Esophagus squamous epithelium (tissue), 5 donors: ENCODE measurements around the gene CHST8. TPM values are rescaled to one million over a fixed set of nuclear protein-coding genes. Genes with fewer than 3 reads are reported as not detected.

Experiments
- DNase-seq: peaks from one replicate; lab custom pipeline; 2025; lab: John Stamatoyannopoulos, UW
- H3K27ac ChIP-seq, 4 donors: fragments of 200-600 bp; sonication (generic); one replicate each; pipeline ENCODE4 v1.5.1; 2016 to 2019; ENCODE audit warnings: mild to moderate bottlenecking in 1 of 4
- H3K27me3 ChIP-seq, 4 donors: fragments of 200-600 bp; sonication (generic); 1 replicate in 3 of 4; 2 replicates in 1 of 4; pipeline versions ENCODE4 v1.5.1 to v1.6.0; 2017 to 2021; ENCODE audit warnings: antibody characterized with exemption in 1 of 4
- H3K36me3 ChIP-seq, 3 donors: fragments of 200-600 bp; sonication (generic); one replicate each; pipeline ENCODE4 v1.5.1; 2016 to 2019
- H3K4me1 ChIP-seq, 3 donors: fragments of 200-600 bp; sonication (generic); one replicate each; pipeline ENCODE4 v1.5.1; 2017 to 2019
- H3K4me3 ChIP-seq, 4 donors: fragments of 200-600 bp; sonication (generic); 1 replicate in 3 of 4; 2 replicates in 1 of 4; pipeline ENCODE4 v1.5.1; 2016 to 2019; ENCODE audit warnings: mild to moderate bottlenecking in 2 of 4, moderate library complexity in 1 of 4
- H3K9me3 ChIP-seq, 3 donors: fragments of 200-600 bp; sonication (generic); one replicate each; pipeline ENCODE4 v1.5.1; 2016 to 2019
- POLR2A ChIP-seq, 4 donors: fragments of 450-650 bp; IDR thresholded peaks; one replicate each; pipeline ENCODE4 v1.6.1; 2017; ENCODE audit warnings: antibody characterized with exemption in 4 of 4, mild to moderate bottlenecking in 4 of 4, moderate library complexity in 3 of 4
- WGBS, 2 donors: methylation state at CpG; one replicate each; pipeline ENCODE4 v1.1.5; 2018; 5-methylcytosine and 5-hydroxymethylcytosine counted together
- intact Hi-C: fragments of 100-400 bp; cut with DNase I; formaldehyde crosslinking; loops from one replicate; pipeline ENCODE4 v1.15.0; 2022
- total RNA-seq, 4 donors: library from RNA; depleted of rRNA; stranded (reverse); fragments of >200 nt; gene quantifications; one replicate each; pipeline ENCODE4 v1.1.0, GENCODE V29; 2016
- TF ChIP-seq, protein P1 (sequence below), 6 experiments: fragments of 450-650 bp in 4 of 6; fragments of 200-600 bp in 2 of 6; sonication (generic) in 2 of 6; IDR thresholded peaks; one replicate each; pipeline ENCODE4 v1.5.1; 2016 to 2019; ENCODE audit warnings: antibody characterized with exemption in 6 of 6, mild to moderate bottlenecking in 4 of 6, moderate library complexity in 4 of 6
- donor health status: DM: yes; HTN: yes; CAD: no.

CHST8 gene
- total RNA-seq, 4 donors from 2014 or later = 0.38 TPM; not detected in 3

DNA sequence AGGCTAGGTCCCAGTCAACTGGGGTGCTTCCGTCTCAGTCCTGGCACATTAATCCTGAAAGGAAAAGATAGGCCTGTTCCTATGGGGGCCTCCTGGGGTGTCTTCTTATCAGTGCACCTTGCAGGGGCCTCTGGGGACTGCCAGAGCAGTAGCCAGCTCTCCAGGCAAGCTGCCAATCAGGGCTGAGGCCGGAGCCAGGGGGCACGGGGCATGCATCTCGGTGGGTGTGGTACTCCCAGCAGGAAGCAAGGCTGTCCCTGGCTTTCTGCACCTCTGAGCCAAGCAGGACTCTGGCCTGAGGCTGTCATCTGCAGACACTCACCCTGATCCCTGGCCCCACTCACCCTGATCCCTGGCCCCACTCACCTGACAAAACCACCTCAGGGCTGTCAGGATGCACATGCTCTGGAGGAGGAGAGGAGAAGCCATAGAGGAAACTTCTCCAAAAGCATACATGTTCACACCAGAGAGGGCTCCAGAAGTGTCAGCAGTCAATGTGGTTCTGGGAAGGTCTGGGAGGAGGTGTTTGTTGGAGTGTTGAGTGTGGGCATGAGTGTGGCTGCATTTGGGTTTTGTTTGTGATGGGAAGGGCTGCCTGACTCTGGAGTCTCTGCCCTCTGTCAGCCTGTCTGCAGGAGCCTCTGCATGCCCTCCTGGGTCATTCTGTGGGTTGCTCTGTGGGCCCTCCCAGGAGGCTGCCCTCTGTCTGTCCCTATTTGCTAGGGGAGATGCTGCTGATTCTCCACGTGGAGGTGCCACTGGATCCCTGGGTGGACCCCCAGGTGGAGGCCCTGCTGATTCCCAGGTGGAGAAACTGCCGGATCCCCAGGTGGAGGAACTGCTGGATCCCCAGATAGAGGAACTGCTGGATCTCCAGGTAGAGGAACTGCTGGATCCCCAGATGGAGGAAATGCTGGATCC, 152.2 kb downstream of the CHST8 start:
- Histone ChIP-seq H3K27ac (no peak overlapping the region), H3K4me3 (no peak overlapping the region), H3K4me1 (peaks cover 0 to 14% (median 10%) of the 10 kb centered on the region in 3 donors), H3K36me3 (no peaks in the 10 kb centered on the region), H3K27me3 (peaks cover 0 to 64% (median 0%) of the 10 kb centered on the region in 4 donors), H3K9me3 (no peaks in the 10 kb centered on the region)
- no peak for TF ChIP-seq POLR2A (IDR thresholded peaks at IDR 0.05)
- TF ChIP-seq, protein P1, sequence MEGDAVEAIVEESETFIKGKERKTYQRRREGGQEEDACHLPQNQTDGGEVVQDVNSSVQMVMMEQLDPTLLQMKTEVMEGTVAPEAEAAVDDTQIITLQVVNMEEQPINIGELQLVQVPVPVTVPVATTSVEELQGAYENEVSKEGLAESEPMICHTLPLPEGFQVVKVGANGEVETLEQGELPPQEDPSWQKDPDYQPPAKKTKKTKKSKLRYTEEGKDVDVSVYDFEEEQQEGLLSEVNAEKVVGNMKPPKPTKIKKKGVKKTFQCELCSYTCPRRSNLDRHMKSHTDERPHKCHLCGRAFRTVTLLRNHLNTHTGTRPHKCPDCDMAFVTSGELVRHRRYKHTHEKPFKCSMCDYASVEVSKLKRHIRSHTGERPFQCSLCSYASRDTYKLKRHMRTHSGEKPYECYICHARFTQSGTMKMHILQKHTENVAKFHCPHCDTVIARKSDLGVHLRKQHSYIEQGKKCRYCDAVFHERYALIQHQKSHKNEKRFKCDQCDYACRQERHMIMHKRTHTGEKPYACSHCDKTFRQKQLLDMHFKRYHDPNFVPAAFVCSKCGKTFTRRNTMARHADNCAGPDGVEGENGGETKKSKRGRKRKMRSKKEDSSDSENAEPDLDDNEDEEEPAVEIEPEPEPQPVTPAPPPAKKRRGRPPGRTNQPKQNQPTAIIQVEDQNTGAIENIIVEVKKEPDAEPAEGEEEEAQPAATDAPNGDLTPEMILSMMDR (IDR thresholded peaks at IDR 0.05) = no peak
- DNase-seq = no peak
- intact Hi-C loops = loop anchor here (5.0 kb wide), 1 partner anchor 342 kb away; no protein-coding TSS in a partner anchor
- WGBS, 2 donors = 57% methylated on average over 1 of the region's 6 CpGs; no CpG with 5 or more reads in 1 of the 2 donors

DNA sequence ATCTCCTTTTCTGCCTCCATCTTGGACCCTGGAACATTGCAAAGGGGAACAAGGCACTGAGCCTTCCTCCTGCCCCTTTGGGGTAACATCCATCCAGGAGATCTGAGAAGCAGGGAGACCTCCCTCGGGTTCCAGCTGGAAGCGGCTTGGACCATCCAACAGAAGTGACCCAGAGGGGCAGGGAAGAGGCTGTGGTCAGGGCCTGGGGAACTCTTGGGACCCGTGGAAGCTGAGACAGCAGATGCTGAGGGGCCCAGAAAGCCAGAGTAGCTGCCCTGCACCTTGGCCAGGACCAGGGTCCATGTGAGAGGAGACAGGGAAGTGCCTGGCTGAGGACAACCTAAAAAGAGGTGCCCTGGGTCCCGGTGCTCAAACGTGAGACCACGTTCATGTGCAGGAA, 153.0 kb downstream of the CHST8 start:
- intact Hi-C loops = loop anchor here (5.0 kb wide), 2 partner anchors 223 to 342 kb away; no protein-coding TSS in a partner anchor
- peaks cover 0 to 64% (median 0%) of the 10 kb centered on the region in 4 donors for H3K27me3 ChIP-seq
- H3K4me3 ChIP-seq = no peak overlapping the region
- peaks cover 0 to 18% (median 10%) of the 10 kb centered on the region in 3 donors for H3K4me1 ChIP-seq
- no peaks in the 10 kb centered on the region for H3K9me3 ChIP-seq
- TF ChIP-seq POLR2A (IDR thresholded peaks at IDR 0.05) = no peak
- TF ChIP-seq, protein P1 (IDR thresholded peaks at IDR 0.05) = no peak
- no peak for DNase-seq
- 56% methylated on average over 4 of the region's 6 CpGs; no CpG with 5 or more reads in 1 of the 2 donors for WGBS, 2 donors
- H3K27ac ChIP-seq = no peak overlapping the region
- H3K36me3 ChIP-seq = no peaks in the 10 kb centered on the region

DNA sequence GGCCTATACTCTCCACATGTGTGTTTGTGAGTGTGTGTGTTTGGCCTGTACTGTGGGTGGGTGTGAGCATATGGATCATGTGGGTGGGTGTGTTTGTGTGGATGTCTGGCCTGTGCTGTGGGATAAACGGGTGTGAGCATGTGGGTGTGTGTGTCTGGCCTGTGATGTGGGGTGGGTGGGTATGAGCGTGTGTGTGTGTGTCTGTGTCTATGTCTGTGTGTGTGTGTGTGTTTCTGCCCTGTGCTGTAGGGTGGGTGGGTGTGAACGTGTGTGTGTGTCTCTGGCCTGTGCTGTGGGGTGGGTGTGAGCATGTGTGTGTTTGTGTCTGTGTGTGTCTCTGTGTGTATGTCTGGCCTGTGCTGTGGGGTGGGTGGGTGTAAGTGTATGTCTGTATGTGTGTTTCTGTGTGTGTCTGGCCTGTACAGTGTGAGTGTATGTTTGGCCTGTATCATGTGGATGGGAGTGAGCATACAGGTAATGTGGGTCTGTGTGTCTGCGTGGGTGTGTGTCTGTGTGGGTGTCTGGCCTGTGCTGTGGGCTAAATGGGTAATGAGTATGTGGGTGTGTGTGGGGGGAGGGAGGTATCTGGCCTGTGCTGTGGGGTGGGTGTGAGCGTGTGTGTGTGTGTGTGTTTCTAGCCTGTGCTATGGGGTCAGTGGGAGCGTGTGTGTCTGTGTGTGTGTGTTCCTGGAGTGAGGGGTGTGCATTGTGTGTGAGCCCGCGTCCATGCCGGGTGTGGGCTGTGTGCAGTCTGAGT, 154.2 kb downstream of the CHST8 start:
- 64 to 78% methylated on average over 8 to 9 of the region's 9 CpGs for WGBS, 2 donors
- peaks cover 0 to 64% (median 0%) of the 10 kb centered on the region in 4 donors for H3K27me3 ChIP-seq
- H3K4me3 ChIP-seq = no peak overlapping the region

DNA sequence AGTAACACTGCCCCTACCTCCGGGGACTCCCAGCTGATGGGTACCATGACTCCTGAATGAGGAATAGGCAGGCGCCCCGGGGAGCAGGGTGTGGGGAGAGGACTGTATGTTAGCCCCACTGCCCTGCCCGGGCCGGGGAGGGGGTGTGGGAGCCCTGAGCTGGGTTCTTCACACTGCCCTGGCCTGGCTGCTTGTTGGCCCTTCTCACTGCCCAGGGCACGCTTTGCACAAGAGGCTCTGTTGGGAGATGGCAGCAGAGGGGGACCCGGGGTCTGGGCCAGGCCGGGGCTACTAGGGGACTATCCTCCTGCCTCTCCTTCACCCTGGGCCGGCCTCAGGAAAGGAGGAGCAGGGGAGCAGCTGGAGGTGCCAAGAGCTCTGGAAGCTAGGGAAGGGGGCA, 155.6 kb downstream of the CHST8 start:
- TF ChIP-seq POLR2A (IDR thresholded peaks at IDR 0.05) = no peak
- no peaks in the 10 kb centered on the region for H3K36me3 ChIP-seq
- intact Hi-C loops = loop anchor here (5.0 kb wide), 1 partner anchor 220 kb away; no protein-coding TSS in a partner anchor
- H3K9me3 ChIP-seq = no peaks in the 10 kb centered on the region
- H3K4me3 ChIP-seq = no peak overlapping the region
- DNase-seq = no peak
- H3K27me3 ChIP-seq = peaks cover 0 to 66% (median 0%) of the 10 kb centered on the region in 4 donors
- WGBS, 2 donors = 90 to 100% methylated on average over 1 to 3 of the region's 9 CpGs
- no peak overlapping the region for H3K27ac ChIP-seq
- peaks cover 0 to 23% (median 10%) of the 10 kb centered on the region in 3 donors for H3K4me1 ChIP-seq

More for the DNA sequence above, 154.2 kb downstream of the CHST8 start:
- no peaks in the 10 kb centered on the region for H3K9me3 ChIP-seq
- H3K4me1 ChIP-seq = peaks cover 0 to 23% (median 10%) of the 10 kb centered on the region in 3 donors
- intact Hi-C loops = loop anchor here (5.0 kb wide), 1 partner anchor 221 kb away; no protein-coding TSS in a partner anchor
- no peak overlapping the region for H3K27ac ChIP-seq
- TF ChIP-seq, protein P1 (IDR thresholded peaks at IDR 0.05) = no peak
- no peak for TF ChIP-seq POLR2A (IDR thresholded peaks at IDR 0.05)
- H3K36me3 ChIP-seq = no peaks in the 10 kb centered on the region
- no peak for DNase-seq

DNA sequence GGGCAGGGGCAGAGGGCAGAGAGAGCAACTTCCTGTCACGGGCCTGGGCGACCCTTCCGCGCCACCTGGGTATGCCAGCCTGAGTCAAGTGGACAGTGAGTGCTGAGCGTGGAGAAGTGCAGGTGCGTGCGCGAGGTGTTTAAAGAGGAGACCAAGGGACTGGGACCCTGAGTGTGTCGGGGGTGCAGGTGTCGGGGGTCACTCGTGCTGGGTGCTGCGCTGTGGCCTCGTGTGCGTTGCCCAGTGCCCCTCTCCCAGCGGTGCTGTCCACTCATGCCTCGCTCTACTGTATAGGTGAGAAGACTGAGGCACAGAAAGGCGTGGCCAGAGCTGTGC, 156.0 kb downstream of the CHST8 start:
- Histone ChIP-seq H3K4me1 (peaks cover 0 to 23% (median 10%) of the 10 kb centered on the region in 3 donors), H3K9me3 (no peaks in the 10 kb centered on the region), H3K36me3 (no peaks in the 10 kb centered on the region), H3K4me3 (no peak overlapping the region), H3K27me3 (peaks cover 0 to 70% (median 0%) of the 10 kb centered on the region in 4 donors), H3K27ac (no peak overlapping the region)
- no peak for TF ChIP-seq POLR2A (IDR thresholded peaks at IDR 0.05)
- TF ChIP-seq, protein P1 (IDR thresholded peaks at IDR 0.05) = no peak
- DNase-seq = no peak
- intact Hi-C loops = loop anchor here (2.0 to 5.0 kb wide), 2 partner anchors 220 to 319 kb away; no protein-coding TSS in a partner anchor
- WGBS, 2 donors = 44 to 57% methylated on average over 16 to 17 of the region's 17 CpGs
